ENCODE data around the gene HAVCR1. TPM values are rescaled to one million over a fixed set of nuclear protein-coding genes. Genes with fewer than 3 reads are reported as not detected.

The HAVCR1 gene
- polyA plus RNA-seq, 2 of the 4 experiments (the other 2 are of a cell fraction): 94.7 to 103 TPM

- DNase-seq (ENCODE audit: low read depth in 1 of 2, low spot score in 1 of 2) (no peak), ATAC-seq (no peak), FAIRE-seq (no peak)
- WGBS (ENCODE audit: missing lambda C conversion rate): 56% methylated on average over 7 of the region's 7 CpGs
- ChIA-PET CTCF (interaction anchor here (0.8 to 1.1 kb wide), 2 partner anchors 16 to 80 kb away, joined by 3 read pairs; no protein-coding TSS in a partner anchor), POLR2A (no interaction called here)
- peaks cover 98% of the 10 kb centered on the region for H3K4me1 ChIP-seq
- H3K27ac ChIP-seq: peak overlapping the region; percentile 89 to 94
- no peaks in the 10 kb centered on the region for H3K9me3 ChIP-seq
- H3K4me2 ChIP-seq: peak overlapping the region; percentile 67
- TF ChIP-seq JUNB (IDR thresholded peaks at IDR 0.05) (no peak), KDM5A (IDR thresholded peaks at IDR 0.05) (no peak), RCOR1 (IDR thresholded peaks at IDR 0.05; ENCODE audit: low read depth, low read length) (no peak), BHLHE40 (IDR thresholded peaks at IDR 0.05; ENCODE audit: low read depth, low read length) (no peak), FOXS1 (CRISPR knock-in tag; IDR thresholded peaks at IDR 0.05) (no peak), E2F6 (IDR thresholded peaks at IDR 0.05; ENCODE audit: borderline replicate concordance, low read depth) (no peak), HOXB13 (CRISPR knock-in tag; IDR thresholded peaks at IDR 0.05; ENCODE audit: low read depth) (no peak), MAX (IDR thresholded peaks at IDR 0.05) (0 out of 2 replicates have a peak, but pooled peaks have one; percentile 19), JUN (IDR thresholded peaks at IDR 0.05) (no peak), CEBPB (IDR thresholded peaks at IDR 0.05) (no peak), FOSB (CRISPR knock-in tag; IDR thresholded peaks at IDR 0.05) (no peak), RFX5 (IDR thresholded peaks at IDR 0.05) (no peak), RNF2 (IDR thresholded peaks at IDR 0.05; ENCODE audit: borderline replicate concordance, low read depth) (no peak), GATA3 (IDR thresholded peaks at IDR 0.05; ENCODE audit: borderline replicate concordance) (peak; percentile 22; the same call in 1 of the 2 replicates)
- TF ChIP-seq, protein P1, sequence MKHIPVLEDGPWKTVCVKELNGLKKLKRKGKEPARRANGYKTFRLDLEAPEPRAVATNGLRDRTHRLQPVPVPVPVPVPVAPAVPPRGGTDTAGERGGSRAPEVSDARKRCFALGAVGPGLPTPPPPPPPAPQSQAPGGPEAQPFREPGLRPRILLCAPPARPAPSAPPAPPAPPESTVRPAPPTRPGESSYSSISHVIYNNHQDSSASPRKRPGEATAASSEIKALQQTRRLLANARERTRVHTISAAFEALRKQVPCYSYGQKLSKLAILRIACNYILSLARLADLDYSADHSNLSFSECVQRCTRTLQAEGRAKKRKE (CRISPR knock-in tag; IDR thresholded peaks at IDR 0.05; ENCODE audit: low read depth): no peak
- TF ChIP-seq, protein P2, sequence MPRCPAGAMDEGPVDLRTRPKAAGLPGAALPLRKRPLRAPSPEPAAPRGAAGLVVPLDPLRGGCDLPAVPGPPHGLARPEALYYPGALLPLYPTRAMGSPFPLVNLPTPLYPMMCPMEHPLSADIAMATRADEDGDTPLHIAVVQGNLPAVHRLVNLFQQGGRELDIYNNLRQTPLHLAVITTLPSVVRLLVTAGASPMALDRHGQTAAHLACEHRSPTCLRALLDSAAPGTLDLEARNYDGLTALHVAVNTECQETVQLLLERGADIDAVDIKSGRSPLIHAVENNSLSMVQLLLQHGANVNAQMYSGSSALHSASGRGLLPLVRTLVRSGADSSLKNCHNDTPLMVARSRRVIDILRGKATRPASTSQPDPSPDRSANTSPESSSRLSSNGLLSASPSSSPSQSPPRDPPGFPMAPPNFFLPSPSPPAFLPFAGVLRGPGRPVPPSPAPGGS (IDR thresholded peaks at IDR 0.05): no peak
- H3K4me3 ChIP-seq: peak overlapping the region; percentile 0; the same call in 1 of the 3 replicates
Measured at GRCh38 chr5:157051604-157052245, 7.2 kb downstream of the HAVCR1 start.

- no peaks in the 10 kb centered on the region for H3K9me3 ChIP-seq
- ChIA-PET POLR2A (interaction anchor here (2.1 kb wide), 1 partner anchor 9 kb away, joined by 7 read pairs; the partner anchor contains the start of gene HAVCR1), CTCF (interaction anchor here (1.3 to 1.4 kb wide), 2 partner anchors 21 to 23 kb away, joined by 3 to 5 read pairs; no protein-coding TSS in a partner anchor)
- peak overlapping the region; percentile 89 to 94 for H3K27ac ChIP-seq
- H3K4me2 ChIP-seq: peak overlapping the region; percentile 67
- peaks cover 96% of the 10 kb centered on the region for H3K4me1 ChIP-seq
- FAIRE-seq: no peak
- DNase-seq (ENCODE audit: low read depth in 1 of 2, low spot score in 1 of 2): no peak
- 8% methylated on average over 5 of the region's 5 CpGs for WGBS (ENCODE audit: missing lambda C conversion rate)
- peak overlapping the region; percentile 0; the same call in 1 of the 3 replicates for H3K4me3 ChIP-seq
- ATAC-seq: peak; percentile 28 to 33; a peak in 4 of 6 replicates
- no peak for TF ChIP-seq HDAC2 (IDR thresholded peaks at IDR 0.05)
- no peak for TF ChIP-seq NR3C1 (IDR thresholded peaks at IDR 0.05)
- no peak for TF ChIP-seq CEBPB (IDR thresholded peaks at IDR 0.05)
- no peak for TF ChIP-seq PHF8 (IDR thresholded peaks at IDR 0.05; ENCODE audit: borderline replicate concordance, low read depth)
- no peak for TF ChIP-seq KDM1A (IDR thresholded peaks at IDR 0.05; ENCODE audit: low read depth)
- TF ChIP-seq HOXA7 (CRISPR knock-in tag; IDR thresholded peaks at IDR 0.05): no peak
- TF ChIP-seq, protein P3, sequence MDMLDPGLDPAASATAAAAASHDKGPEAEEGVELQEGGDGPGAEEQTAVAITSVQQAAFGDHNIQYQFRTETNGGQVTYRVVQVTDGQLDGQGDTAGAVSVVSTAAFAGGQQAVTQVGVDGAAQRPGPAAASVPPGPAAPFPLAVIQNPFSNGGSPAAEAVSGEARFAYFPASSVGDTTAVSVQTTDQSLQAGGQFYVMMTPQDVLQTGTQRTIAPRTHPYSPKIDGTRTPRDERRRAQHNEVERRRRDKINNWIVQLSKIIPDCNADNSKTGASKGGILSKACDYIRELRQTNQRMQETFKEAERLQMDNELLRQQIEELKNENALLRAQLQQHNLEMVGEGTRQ (IDR thresholded peaks at IDR 0.05): peak; percentile 85
- TF ChIP-seq HOXB5 (CRISPR knock-in tag; IDR thresholded peaks at IDR 0.05): 0 out of 2 replicates have a peak, but pooled peaks have one; percentile 19
- 0 out of 2 replicates have a peak, but pooled peaks have one; percentile 43 for TF ChIP-seq ZNF302 (CRISPR knock-in tag; IDR thresholded peaks at IDR 0.05)
- no peak for TF ChIP-seq MAFK (IDR thresholded peaks at IDR 0.05; ENCODE audit: partially characterized antibody)
- 0 out of 2 replicates have a peak, but pooled peaks have one; percentile 2 for TF ChIP-seq FOXS1 (CRISPR knock-in tag; IDR thresholded peaks at IDR 0.05)
- no peak for TF ChIP-seq ELK1 (IDR thresholded peaks at IDR 0.05; ENCODE audit: low read depth, low read length)
- TF ChIP-seq HOXB13 (CRISPR knock-in tag; IDR thresholded peaks at IDR 0.05; ENCODE audit: low read depth): 0 out of 2 replicates have a peak, but pooled peaks have one; percentile 9
- no peak for TF ChIP-seq MAZ (IDR thresholded peaks at IDR 0.05; ENCODE audit: borderline replicate concordance, low read depth, low read length)
- TF ChIP-seq EHF (CRISPR knock-in tag; IDR thresholded peaks at IDR 0.05): 0 out of 2 replicates have a peak, but pooled peaks have one; percentile 14
- TF ChIP-seq HMGXB4 (CRISPR knock-in tag; IDR thresholded peaks at IDR 0.05; ENCODE audit: borderline replicate concordance): no peak
- no peak for TF ChIP-seq GATA3 (IDR thresholded peaks at IDR 0.05; ENCODE audit: borderline replicate concordance)
- no peak for TF ChIP-seq E2F6 (IDR thresholded peaks at IDR 0.05; ENCODE audit: borderline replicate concordance, low read depth)
Measured at GRCh38 chr5:157050050-157050449, 8.9 kb downstream of the HAVCR1 start.
